Skeletal muscle satellite cell (primary cell): ENCODE results near the gene XKR3.
"Not testable (repeated sequence)": the region's sequence is repeated elsewhere in the genome, so short reads cannot be mapped to it uniquely, and the experiment has no call there.

Source experiments
- H3K27me3 ChIP-seq: 2 replicates; pipeline ENCODE4 v1.7.0; 2013; ENCODE audit warnings: low read length; ENCODE audit not compliant: control insufficient read depth, insufficient read depth
- H3K36me3 ChIP-seq: 2 replicates; pipeline ENCODE4 v1.7.0; 2013; ENCODE audit warnings: mild to moderate bottlenecking, control low read depth, low read length; ENCODE audit not compliant: insufficient read depth
- H3K4me1 ChIP-seq: 2 replicates; pipeline ENCODE4 v1.7.0; 2013; ENCODE audit warnings: low read length; ENCODE audit not compliant: control insufficient read depth, insufficient read depth
- H3K4me2 ChIP-seq: 2 replicates; pipeline ENCODE4 v1.7.0; 2013; ENCODE audit warnings: mild to moderate bottlenecking, low read length
- H3K4me3 ChIP-seq: 2 replicates; pipeline ENCODE4 v1.7.0; 2013; ENCODE audit warnings: low read length
- H3K9ac ChIP-seq: 2 replicates; pipeline ENCODE4 v1.7.0; 2013; ENCODE audit warnings: mild to moderate bottlenecking, low read depth, low read length, moderate library complexity
- H3K9me3 ChIP-seq: replicated peaks from 2 replicates; pipeline ENCODE4 v1.7.0; 2013; ENCODE audit warnings: mild to moderate bottlenecking, control low read depth, low read length

XKR3 gene

GRCh38 chr22:16781074-16781763 lies 44.0 kb downstream of the XKR3 start:
- no peak overlapping the region for H3K9ac ChIP-seq
- H3K27me3 ChIP-seq: no peaks in the 10 kb centered on the region

GRCh38 chr22:16777284-16777924 lies 47.8 kb downstream of the XKR3 start:
- no peaks in the 10 kb centered on the region for H3K36me3 ChIP-seq
- no peak overlapping the region for H3K4me3 ChIP-seq
- no peak overlapping the region for H3K9ac ChIP-seq
- no peaks in the 10 kb centered on the region for H3K9me3 ChIP-seq
- H3K27me3 ChIP-seq: no peaks in the 10 kb centered on the region
- H3K4me2 ChIP-seq: no peak overlapping the region
- H3K4me1 ChIP-seq: no peaks in the 10 kb centered on the region

More at GRCh38 chr22:16781074-16781763, 44.0 kb downstream of the XKR3 start:
- H3K4me3 ChIP-seq: no peak overlapping the region
- no peaks in the 10 kb centered on the region for H3K9me3 ChIP-seq
- no peaks in the 10 kb centered on the region for H3K36me3 ChIP-seq
- no peak overlapping the region for H3K4me2 ChIP-seq
- H3K4me1 ChIP-seq: no peaks in the 10 kb centered on the region

GRCh38 chr22:16776080-16776479 lies 49.1 kb downstream of the XKR3 start:
- no peak overlapping the region for H3K4me3 ChIP-seq
- no peaks in the 10 kb centered on the region for H3K4me1 ChIP-seq
- no peak overlapping the region for H3K9ac ChIP-seq
- no peaks in the 10 kb centered on the region for H3K9me3 ChIP-seq
- no peak overlapping the region for H3K4me2 ChIP-seq
- no peaks in the 10 kb centered on the region for H3K27me3 ChIP-seq
- no peaks in the 10 kb centered on the region for H3K36me3 ChIP-seq

GRCh38 chr22:16774911-16775500 lies 50.2 kb downstream of the XKR3 start:
- no peak overlapping the region for H3K4me2 ChIP-seq
- H3K9me3 ChIP-seq: no peaks in the 10 kb centered on the region
- no peak overlapping the region for H3K4me3 ChIP-seq
- no peaks in the 10 kb centered on the region for H3K36me3 ChIP-seq
- no peaks in the 10 kb centered on the region for H3K4me1 ChIP-seq
- H3K9ac ChIP-seq: no peak overlapping the region
- no peaks in the 10 kb centered on the region for H3K27me3 ChIP-seq

GRCh38 chr22:16771569-16771968 lies 53.6 kb downstream of the XKR3 start:
- H3K36me3 ChIP-seq, H3K9me3 ChIP-seq, H3K27me3 ChIP-seq, H3K4me1 ChIP-seq, H3K4me3 ChIP-seq, H3K9ac ChIP-seq, H3K4me2 ChIP-seq: not testable (repeated sequence)

- not testable (repeated sequence) for H3K9ac ChIP-seq, H3K4me1 ChIP-seq, H3K4me3 ChIP-seq, H3K4me2 ChIP-seq, H3K27me3 ChIP-seq, H3K9me3 ChIP-seq, H3K36me3 ChIP-seq
Measured at GRCh38 chr22:16767927-16768326, 57.3 kb downstream of the XKR3 start.

GRCh38 chr22:16762224-16762623 lies 63.0 kb downstream of the XKR3 start:
- H3K4me1 ChIP-seq, H3K27me3 ChIP-seq, H3K9me3 ChIP-seq, H3K36me3 ChIP-seq, H3K9ac ChIP-seq, H3K4me2 ChIP-seq, H3K4me3 ChIP-seq: not testable (repeated sequence)

- H3K4me2 ChIP-seq, H3K4me3 ChIP-seq, H3K9me3 ChIP-seq, H3K36me3 ChIP-seq, H3K27me3 ChIP-seq, H3K4me1 ChIP-seq, H3K9ac ChIP-seq: not testable (repeated sequence)
Measured at GRCh38 chr22:16760416-16760815, 64.8 kb downstream of the XKR3 start.

- H3K9me3 ChIP-seq, H3K27me3 ChIP-seq, H3K4me1 ChIP-seq, H3K4me2 ChIP-seq, H3K9ac ChIP-seq, H3K4me3 ChIP-seq, H3K36me3 ChIP-seq: not testable (repeated sequence)
Measured at GRCh38 chr22:16749282-16749681, 75.9 kb downstream of the XKR3 start.

GRCh38 chr22:16748160-16748929 lies 76.9 kb downstream of the XKR3 start:
- not testable (repeated sequence) for H3K9ac ChIP-seq, H3K9me3 ChIP-seq, H3K4me1 ChIP-seq, H3K27me3 ChIP-seq, H3K4me2 ChIP-seq, H3K36me3 ChIP-seq, H3K4me3 ChIP-seq

GRCh38 chr22:16747266-16748159 lies 77.7 kb downstream of the XKR3 start:
- H3K27me3 ChIP-seq, H3K4me1 ChIP-seq, H3K4me3 ChIP-seq, H3K36me3 ChIP-seq, H3K9me3 ChIP-seq, H3K9ac ChIP-seq, H3K4me2 ChIP-seq: not testable (repeated sequence)
